GM06990 (cell line): ENCODE results near the gene PDGFA.

Experiments
- DNase-seq: peaks from one replicate; pipeline ENCODE4 v3.0.0-alpha.2; 2011; ENCODE audit not compliant: insufficient read length; ENCODE audit errors: extremely low read depth
- H3K27me3 ChIP-seq: replicated peaks from 2 replicates; pipeline ENCODE4 v1.6.0; 2011; ENCODE audit warnings: low read length; ENCODE audit not compliant: control insufficient read depth, insufficient read depth
- H3K36me3 ChIP-seq: 2 replicates; pipeline ENCODE4 v1.5.1; 2011; ENCODE audit warnings: low read length; ENCODE audit not compliant: control insufficient read depth, insufficient read depth
- H3K4me3 ChIP-seq: replicated peaks from 2 replicates; pipeline ENCODE4 v1.5.1; 2011; ENCODE audit warnings: low read depth, mild to moderate bottlenecking, control low read depth, low read length
- TF ChIP-seq, protein P1 (sequence below): IDR thresholded peaks from 2 replicates; pipeline ENCODE4 v1.5.1; 2011; ENCODE audit warnings: low read length, control low read depth, mild to moderate bottlenecking, inconsistent platforms; ENCODE audit not compliant: insufficient read depth, poor library complexity, severe bottlenecking

The PDGFA gene

DNA sequence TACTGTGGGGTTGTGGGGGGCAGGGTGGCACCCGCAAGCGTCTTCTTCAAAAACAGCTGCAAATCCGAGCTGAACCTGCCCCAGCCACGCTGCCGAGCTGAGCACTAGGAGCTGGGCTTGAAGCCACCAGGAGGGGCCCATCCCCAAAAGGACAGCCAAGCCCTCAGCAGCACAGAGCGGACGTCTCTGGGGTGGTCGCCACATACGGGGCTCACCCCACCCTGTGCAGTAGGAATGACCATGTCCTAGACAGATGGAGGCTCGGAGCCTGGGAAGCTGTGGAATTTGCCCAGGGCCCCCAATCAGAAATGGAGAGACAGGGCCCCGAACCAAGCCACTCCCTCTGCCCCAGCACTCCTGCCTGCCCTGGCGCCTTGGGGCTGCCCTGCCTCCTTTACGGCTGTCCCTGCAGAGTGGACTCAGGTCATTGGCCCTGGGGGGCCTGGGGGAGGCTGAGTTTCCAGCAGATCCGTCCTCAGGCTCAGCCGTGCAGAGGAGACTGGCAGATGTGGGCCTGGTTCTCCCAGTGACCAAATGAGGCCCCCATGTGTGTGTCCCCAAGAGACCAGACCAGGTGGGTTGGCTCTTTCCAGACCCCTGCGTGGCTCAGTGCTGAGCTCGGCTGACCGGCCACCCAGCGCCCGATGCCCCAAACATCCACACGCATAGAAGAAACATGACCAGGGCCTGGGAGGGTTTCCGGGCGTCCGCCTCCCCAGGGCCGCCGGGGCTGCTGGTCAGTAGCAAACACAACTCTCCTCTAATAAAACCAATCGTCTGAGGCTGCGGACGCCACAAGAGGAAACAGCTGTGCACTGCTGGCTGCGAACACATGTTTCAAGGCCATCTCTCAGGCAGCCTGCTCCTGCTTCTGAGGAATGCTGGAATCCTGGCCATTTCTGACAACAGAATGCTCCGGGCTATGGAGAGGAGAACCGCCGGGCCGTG lies 54.9 kb downstream of the PDGFA start:
- no peaks in the 10 kb centered on the region for H3K27me3 ChIP-seq
- no peaks in the 10 kb centered on the region for H3K36me3 ChIP-seq
- TF ChIP-seq, protein P1, sequence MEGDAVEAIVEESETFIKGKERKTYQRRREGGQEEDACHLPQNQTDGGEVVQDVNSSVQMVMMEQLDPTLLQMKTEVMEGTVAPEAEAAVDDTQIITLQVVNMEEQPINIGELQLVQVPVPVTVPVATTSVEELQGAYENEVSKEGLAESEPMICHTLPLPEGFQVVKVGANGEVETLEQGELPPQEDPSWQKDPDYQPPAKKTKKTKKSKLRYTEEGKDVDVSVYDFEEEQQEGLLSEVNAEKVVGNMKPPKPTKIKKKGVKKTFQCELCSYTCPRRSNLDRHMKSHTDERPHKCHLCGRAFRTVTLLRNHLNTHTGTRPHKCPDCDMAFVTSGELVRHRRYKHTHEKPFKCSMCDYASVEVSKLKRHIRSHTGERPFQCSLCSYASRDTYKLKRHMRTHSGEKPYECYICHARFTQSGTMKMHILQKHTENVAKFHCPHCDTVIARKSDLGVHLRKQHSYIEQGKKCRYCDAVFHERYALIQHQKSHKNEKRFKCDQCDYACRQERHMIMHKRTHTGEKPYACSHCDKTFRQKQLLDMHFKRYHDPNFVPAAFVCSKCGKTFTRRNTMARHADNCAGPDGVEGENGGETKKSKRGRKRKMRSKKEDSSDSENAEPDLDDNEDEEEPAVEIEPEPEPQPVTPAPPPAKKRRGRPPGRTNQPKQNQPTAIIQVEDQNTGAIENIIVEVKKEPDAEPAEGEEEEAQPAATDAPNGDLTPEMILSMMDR: no peak
- no peak overlapping the region for H3K4me3 ChIP-seq
- no peak for DNase-seq

DNA sequence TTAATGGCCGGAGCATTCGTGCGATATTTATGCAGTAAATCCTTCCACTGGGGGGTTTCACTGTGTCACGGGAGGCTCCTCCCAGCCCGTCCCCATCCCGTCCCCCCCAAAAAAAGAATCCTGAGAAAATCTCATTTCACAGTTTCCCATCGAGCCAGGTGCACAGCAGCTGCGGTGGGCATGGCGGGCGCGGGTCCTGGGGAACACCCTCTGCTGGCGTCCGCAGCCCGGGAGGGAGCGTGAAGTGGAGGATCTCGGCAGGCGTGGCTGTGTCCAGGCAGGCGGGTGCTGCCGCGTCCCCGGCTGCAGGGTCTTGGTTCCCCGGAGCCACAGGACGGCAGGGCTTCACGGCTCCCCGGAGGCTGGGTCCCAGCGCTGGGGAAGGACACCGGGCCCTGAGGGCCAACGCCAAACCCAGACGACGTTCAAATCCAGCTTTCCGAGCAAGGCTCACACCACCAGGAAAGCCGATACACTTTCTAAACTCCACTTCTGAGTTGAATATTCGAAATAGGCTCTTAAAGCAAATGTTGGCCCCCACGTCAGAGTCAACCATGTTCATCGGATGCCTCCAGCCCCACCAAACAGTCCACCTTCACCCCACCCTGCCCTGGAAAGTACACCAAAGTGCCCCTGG lies 55.7 kb downstream of the PDGFA start:
- Histone ChIP-seq H3K4me3 (no peak overlapping the region), H3K36me3 (no peaks in the 10 kb centered on the region), H3K27me3 (no peaks in the 10 kb centered on the region)
- TF ChIP-seq, protein P1: no peak
- DNase-seq: no peak

DNA sequence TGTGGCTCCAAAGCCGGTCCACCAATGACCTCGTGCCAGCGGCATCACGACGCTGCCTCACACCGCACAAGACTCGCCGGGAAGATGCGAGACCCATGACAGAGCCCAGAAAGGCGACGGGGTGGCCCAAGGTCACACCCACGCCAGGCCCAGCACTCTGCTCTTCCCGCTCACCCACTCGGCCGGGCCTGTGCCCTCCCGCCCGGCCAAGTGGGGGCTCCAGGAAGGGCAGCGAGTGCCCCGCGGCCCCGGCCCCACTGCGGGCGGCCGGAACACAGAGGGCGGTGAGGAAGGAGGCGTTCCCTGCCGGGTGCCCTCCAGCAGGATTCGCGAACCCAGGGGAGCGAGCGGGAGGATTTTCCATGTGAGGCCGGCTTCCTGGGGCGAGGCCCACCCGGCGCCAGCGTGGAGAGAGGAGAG lies 56.3 kb downstream of the PDGFA start:
- Histone ChIP-seq H3K27me3 (no peaks in the 10 kb centered on the region), H3K4me3 (no peak overlapping the region), H3K36me3 (no peaks in the 10 kb centered on the region)
- DNase-seq: no peak
- TF ChIP-seq, protein P1: no peak

DNA sequence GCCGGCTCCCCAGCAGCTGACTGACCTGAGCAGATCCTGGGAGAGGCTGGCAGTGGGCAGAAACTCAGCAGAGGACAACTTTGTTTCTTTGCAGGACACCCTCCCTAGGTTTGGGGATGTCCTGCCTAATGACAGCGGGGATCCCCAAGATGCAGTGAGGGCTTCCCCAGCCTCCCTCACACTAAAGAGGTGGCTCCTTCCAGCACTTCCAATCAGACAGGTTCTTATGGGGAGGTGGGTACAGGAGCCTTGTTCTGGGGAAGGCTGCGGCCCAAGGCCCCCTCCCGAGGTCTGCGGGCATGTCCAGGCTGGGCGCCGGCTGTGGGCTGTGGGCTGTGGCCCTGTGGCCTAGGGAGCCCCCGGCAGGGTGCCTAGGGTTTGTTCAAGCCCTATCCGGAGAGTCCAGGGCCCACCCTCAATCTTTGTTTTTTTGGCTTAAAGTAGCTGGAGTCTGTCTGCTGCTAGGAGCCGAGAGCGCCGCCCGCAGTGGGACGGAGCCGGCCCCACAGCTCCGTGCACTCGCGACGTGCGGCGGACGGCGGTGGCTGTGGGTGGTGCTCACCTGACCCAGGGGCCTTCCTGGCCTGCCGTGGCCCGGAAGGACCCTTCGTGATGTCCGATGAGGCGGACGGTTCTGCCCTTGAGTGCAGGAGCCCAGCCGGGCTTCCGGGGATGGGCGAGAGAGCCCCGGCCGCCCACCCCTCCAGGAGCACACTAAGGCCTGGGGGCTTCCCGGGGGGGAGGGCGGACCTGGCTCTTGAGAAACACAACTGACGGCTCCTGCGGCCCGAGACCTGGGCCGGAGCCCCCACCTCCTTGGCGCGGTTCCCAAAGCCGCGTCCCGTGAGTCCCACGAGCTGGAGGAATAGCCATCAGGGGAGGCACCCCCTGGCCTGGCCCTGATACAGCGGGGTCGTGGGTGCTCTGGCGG lies 57.2 kb downstream of the PDGFA start:
- no peak for DNase-seq
- Histone ChIP-seq H3K36me3 (no peaks in the 10 kb centered on the region), H3K4me3 (no peak overlapping the region), H3K27me3 (no peaks in the 10 kb centered on the region)
- TF ChIP-seq, protein P1: no peak

DNA sequence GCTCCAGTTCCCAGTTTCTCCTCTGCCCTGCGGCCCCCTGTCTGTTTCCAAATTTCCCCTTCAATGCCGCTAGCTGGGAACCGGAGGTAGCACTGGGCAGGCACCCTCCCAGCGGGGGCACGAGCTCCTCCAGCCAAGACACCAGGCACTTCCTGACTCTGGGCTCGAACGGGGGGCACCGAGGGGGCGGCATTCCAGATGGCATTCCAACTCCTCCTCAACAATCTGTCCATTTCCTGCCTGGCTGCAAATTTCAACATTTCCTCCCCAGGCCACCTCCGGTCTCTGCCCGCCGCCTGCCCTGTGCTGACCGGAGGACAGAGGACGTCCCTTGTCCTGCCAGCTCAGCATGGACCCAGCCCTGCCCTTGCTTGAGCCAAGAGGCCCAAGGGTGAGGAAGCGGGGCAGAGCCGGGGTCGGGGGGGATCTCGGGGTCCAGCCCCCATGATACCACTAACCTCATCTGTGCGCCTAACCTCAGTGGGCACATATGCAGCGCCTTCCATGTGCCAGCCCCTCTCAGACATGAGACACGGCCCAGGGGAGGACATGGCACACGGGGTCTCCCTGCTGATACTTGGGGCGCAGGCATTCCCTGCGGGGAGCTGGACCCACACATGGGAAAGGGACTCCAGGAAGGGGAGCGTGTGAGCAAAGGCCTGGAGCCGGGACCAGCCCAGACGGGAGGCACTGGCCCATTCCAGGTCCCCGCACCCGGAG lies 58.0 kb downstream of the PDGFA start:
- H3K36me3 ChIP-seq: no peaks in the 10 kb centered on the region
- H3K27me3 ChIP-seq: no peaks in the 10 kb centered on the region
- H3K4me3 ChIP-seq: no peak overlapping the region
- no peak for DNase-seq
- TF ChIP-seq, protein P1: no peak
